ENCODE data around the gene NOL7.

GRCh38 chr6:13586603-13587542 is 28.3 kb upstream of the NOL7 start:
- TF ChIP-seq POLR2A (IDR thresholded peaks at IDR 0.05; ENCODE audit: low read depth, low read length) (no peak), CTCF (IDR thresholded peaks at IDR 0.05; ENCODE audit: extremely low read depth in 1 of 2, insufficient read depth in 1 of 2, low read depth in 1 of 2, low read length in 2 of 2) (no peak), POLR2AphosphoS5 (IDR thresholded peaks at IDR 0.05; ENCODE audit: insufficient read depth, low read depth, low read length) (no peak), MAX (IDR thresholded peaks at IDR 0.05; ENCODE audit: insufficient read depth, insufficient read length) (no peak), MYC (IDR thresholded peaks at IDR 0.05; ENCODE audit: low read depth, low read length) (no peak), EZH2 (IDR thresholded peaks at IDR 0.05; ENCODE audit: borderline replicate concordance, low read depth, low read length, severe bottlenecking) (no peak)
